CD4-positive, alpha-beta T cell treated with Interleukin-2 at 100 ng/mL for 4 hours (primary cell): ENCODE measurements around the gene ARHGEF12.

Experiments
- DNase-seq: peaks from one replicate; pipeline ENCODE4 v3.0.0-alpha.2; 2020; ENCODE audit warnings: low spot score

ARHGEF12 gene

DNA sequence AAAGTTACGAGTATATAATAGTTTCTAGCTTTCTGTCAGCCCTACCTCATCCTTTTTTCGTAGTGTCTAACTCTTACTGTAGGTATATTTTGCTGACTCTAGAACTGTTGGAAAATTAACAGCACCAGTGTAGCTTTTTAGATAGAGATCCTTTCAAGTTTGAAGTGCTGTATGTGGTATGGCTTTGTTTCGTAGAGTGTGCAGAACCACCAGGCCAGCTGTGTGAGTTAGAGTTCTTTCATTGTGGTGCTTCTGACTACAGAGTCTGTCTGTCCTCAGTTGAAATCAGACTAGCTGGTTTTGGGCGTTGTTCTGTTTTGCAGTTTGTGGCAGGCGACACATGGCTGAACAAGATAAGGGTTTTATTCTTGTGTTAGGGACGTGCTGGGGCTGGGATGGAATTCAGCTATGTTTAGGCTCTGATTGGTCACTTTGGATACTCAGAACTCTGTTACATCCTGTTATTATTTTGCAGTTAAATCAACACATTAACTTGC, 3.2 kb downstream of the ARHGEF12 start:
- DNase-seq: peak; percentile 5

DNA sequence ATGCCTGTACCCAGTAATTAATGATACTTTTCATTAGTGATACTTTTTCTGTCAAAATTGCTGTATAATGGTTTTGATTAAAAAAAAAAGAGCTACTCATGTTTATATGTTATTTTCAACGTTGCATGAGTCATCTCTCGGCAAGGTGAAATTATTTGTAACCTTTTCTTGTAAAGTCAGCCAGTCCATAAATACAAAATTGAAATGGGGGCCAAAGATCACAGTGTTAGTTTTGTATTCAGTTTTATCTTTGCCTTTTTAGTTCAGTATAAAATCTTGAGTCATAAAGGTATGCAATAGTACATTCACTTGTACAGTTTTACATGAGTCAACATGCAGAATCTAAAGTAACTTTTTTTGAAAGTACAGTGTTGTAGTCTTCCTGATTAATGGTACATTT, 4.3 kb downstream of the ARHGEF12 start:
- no peak for DNase-seq

DNA sequence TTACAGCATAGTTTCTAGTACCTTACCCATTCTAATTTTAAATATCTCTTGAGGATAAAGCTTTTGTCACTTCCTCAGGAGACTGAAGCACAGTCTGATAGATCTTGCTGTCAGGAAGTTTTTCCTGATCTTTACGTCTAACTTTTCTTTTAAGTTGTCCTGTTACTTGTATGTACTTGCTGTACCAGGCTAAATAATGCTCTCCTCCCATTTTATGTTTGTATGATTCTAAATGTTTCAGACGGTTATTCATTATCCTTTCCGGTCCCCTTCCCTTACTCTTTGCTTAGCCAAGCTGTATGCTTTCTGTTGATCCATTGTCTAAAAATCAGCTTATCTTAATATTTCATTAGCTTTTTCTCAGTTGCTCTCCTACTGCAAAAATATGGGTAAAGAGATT, 6.0 kb downstream of the ARHGEF12 start:
- DNase-seq: no peak

DNA sequence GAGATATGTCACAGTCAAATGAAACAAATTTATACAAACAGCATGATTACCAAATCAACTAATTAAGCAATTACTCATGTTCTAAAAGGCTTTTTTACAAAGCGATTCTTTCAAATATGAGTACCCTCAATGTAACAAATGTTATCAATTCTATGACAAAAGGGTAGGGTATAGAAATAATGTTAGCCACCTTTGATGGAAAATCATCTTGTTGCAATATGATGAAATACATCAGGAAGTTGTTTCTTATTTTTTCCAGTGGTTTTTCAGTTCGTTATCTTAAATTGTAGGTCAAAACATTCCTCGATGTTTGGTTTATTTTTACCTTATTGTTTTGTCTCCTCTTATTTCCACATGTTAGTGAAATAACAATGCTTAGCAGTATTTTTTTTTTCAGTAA, 6.5 kb downstream of the ARHGEF12 start:
- no peak for DNase-seq

DNA sequence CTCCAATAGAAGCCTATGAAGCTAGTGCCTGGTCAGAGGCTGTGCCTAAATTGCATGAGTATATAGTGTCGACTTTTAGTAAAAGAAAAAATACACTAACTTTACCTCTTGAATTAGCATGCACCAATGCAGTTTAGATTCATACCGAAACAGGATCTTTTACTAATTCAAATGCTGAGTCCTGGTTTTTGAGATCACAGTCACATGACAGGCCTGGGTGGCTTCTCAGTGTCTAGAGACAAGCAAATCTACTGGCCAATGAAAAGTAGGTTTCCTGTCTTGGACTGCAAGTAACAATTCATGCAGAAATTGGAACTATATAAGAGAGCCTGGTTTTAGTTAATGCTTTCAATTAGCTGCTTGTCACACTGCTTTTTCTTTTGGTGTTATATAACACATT, 7.2 kb downstream of the ARHGEF12 start:
- DNase-seq: no peak

DNA sequence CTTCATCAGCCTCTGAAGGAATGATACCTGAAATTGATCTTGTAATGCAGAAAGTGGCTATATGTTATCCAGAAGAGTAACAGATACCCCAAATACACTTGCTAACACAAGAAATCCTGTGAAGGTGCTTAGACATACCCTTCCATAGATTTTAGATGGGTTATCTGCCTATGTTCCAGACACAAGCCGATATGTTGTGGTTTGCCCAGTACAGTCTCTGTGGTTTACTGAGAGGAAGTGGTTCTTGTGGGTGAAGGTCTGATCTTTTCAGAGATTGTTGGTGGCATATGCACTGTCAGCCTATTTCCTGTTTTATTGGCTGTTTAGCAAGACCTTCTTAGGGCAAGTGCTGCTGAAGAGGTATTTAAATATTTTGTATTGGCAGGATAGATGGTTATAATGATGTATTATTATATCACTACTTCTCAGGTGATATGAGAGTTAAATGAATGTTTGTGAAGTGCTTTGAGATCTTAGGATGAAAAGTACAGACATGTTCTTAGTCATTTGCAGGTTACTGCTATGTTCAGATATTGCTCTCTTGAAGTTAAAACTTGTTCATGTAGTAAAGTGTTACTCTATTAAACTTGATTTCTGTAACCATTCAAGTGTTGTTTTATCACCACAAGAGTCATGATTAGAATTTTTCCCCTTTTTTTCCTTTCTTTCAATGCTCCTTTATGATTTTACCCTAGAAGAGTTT, 8.2 kb downstream of the ARHGEF12 start:
- peak; percentile 76 for DNase-seq

DNA sequence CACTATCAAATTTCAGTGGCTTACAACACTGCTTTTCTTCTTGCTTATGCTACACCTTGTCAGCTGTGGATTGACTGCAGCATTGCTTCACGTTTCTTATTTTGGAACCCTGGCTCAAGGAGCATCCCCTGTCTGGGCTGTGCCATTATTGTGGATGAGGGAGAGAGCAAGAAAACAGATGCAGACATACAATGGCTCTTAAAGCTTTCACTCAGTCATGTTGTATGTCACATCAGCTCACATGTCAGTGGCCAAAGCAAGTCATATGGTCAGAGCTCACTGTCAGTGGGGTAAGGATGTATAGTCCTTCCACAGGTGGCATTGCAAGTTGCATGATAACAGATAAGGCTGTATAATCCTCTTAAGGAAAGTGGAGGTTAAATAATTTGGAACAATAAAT, 10.0 kb downstream of the ARHGEF12 start:
- DNase-seq: no peak

DNA sequence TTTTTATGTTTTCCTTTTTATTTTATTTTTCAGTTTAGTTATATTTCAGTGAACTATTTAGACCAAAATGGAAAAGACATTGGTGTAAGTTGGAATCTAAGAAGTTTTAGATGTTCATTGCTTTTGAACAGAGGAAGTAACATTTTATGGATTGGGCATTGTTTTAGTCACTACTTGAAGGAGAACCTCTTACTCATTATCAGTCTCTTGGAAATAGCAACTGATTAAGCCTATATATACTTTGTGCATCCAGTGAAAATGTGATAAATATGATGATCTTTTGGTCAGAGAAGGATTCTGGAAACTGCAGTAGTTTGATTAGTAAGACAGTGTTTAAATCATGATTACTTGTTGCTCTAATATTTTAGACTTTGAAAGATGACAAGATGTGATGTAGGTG, 14.4 kb downstream of the ARHGEF12 start:
- no peak for DNase-seq

DNA sequence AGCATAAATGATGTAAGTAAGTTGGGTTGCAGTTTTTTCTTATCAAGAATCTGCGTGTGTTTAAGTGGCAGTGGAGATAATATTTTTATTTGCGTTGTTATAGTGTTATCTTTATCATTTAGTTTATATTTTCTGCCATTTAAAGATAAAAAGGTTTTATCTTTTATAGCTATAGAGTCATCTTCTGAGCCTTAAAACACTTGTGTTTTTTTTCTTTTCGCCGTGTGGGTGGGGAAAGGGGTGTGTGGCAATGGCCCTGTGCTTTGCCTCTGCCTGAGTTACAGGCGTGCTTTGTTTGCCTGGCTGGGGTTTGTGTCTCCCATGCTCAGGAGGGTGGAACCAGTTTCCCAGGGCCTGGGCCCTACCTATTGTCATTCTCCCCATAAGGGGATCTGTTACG, 16.2 kb downstream of the ARHGEF12 start:
- no peak for DNase-seq

DNA sequence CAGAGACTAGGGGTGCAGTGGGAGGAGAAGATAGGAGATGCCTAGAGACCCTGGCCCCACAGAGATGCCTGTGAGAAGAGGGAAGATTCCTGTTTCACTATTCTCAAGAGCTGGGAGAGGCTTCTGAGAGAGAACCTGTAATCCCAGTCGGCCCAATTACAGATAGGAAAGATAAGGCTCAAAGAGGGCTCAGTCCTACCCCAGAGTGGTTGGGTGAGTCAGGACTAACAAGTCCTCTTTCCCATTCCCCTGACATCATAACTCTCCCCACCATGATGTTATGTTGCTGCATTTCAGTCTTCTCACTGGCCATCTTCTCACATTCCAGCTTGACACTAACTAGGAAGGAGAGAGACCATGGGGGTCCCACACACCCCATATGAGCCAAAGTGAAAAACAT, 17.9 kb downstream of the ARHGEF12 start:
- DNase-seq: no peak

DNA sequence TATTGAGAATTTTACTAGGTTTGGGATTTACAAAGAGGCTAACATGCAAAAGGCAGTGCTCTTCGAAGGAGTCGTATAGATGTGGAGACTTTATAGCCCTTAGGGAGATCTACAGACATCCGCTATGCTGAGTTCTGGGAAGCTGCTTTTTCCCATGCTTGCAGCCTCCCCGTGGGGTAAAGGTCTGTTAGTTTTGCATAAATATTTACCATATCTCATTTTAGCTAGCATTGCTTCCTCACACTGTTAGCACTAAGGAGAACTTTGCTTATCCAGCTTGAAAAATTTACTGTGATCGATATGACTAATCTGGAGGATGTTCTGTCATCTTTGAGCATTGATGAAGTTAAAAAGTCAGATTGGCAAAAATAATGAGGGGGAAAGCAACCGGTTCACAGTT, 18.6 kb downstream of the ARHGEF12 start:
- DNase-seq: no peak

DNA sequence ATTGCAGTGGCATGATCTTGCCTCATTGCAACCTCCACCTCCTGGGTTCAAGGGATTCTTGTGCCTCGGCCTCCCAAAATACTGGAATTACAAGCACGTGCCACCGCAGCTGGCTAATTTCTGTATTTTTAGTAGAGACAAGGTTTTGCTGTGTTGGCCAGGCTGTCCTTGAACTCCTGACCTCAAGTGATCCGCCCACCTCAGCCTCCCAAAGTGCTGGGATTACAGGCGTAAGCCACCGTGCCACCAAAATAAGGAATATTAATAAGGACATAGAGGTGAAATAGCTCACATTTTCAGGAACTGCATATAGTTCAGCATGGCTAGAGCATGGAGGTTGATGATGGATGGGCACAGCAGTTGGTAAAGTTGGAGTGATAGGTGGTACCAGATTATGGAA, 21.4 kb downstream of the ARHGEF12 start:
- no peak for DNase-seq

DNA sequence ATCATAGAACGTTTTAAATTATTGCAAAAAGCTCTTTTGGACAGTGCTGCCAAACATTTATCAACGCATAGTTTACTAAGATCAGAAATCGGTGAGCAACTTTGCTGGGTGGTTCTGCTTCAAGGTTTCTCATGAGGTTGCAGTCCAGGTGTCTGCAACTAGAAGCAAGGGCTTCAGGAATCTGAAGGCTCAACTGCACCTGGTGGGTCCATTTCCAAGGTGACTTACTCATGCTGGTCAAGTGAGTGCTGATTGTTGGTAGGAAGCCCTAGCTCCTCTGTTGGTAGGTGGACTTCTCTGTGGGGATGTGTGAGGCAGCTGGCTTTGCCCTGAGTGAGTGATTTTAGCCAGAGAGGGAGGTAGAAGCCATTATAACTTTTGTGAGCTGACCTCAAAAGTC, 22.5 kb downstream of the ARHGEF12 start:
- no peak for DNase-seq

DNA sequence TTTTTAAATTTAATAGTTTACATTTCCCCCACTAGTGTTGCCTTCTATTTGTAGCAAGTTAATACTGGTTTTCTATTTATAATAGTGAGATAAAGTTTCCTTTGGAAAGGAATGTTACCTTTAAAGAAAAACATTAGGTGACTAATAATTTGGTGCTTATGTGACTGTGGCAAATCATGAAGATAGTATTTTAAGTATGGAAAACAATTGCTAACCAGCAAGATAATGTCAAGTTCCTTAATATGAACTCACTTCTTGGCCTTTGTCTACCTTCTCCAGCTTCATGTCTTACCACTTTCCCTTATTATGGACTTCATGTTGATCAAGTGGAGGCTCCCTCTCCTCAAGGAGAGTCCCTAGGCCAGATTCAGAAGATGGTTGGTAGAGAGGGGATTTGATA, 27.2 kb downstream of the ARHGEF12 start:
- DNase-seq: no peak

DNA sequence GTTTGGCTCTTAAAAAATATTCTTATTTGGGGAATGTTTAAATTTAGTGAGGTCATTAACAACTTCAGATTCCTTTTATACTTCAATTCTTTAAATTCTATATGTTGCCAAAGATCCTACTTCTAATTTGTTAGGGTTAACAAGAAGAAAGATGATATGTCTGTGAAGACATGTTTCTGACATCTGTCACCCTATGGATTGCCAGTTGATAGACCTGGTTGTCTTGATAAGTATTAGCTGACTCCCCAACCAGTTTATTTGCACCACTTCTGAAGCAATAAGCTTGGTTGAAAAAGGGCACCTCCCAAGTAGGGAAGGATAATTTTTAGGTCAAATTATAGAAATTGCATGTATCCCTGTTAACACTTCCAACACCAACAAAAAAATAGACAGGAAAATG, 29.3 kb downstream of the ARHGEF12 start:
- no peak for DNase-seq

DNA sequence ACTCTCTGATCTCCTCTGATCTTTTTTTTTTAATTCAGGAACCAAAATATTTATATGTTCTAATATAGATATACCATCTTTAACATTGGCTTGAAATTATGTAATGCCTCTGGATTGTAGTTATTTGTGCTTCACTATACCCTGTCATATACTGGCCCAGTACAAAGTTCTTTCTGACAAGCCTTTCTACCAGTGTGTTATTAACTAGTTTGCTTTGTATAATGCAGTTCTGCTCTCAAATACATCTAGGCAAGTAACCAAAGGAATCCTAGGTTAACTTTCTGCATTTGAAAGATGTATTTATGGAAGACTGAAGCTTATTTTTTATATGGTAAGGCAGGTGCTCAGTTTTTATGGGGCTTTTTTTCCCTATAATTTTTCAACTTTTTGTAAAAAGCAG, 36.1 kb downstream of the ARHGEF12 start:
- DNase-seq: no peak

DNA sequence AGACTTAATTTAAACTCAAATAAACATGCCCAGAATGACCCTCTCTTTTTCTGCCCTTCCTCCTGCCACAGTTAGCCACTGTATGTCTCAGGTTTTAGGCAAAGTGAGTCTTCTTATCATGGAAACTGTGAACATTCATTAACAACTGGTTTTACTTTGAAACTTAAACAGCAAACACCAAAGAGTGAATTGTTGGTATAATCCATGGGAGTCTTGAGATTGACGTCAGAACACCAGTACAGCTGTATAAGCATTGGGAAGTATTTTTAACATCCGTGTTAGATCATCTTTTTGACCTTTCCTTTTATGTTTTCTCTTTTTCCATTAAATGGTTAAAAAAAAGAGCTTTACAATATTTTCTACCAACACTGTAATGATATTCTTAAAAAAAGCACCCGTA, 38.9 kb downstream of the ARHGEF12 start:
- no peak for DNase-seq

DNA sequence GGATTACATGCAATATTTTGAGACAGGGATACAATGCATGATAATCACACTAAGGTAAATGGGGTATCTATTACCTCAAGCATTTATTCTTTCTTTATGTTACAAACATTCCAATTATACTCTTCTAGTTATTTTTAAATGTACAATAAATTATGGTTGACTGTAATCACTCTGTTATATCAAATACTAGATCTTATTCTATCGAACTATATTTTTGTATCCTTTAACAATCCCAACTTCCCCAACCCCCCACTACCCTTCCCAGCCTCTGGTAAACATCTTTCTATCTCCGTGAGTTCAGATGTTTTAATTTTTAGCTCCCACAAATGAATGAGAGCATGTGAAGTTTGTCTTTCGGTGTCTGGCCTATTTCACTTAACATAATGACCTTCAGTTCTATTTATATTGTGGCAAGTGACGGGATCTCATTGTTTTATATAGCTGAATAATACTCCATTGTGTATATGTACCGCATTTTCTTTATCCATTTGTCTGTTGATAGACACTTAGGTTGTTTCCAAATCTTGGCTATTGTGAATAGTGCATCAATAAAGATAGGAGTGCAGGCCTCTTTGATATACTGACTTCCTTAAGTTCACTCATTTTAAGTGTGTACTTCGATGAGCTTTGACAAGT, 40.5 kb downstream of the ARHGEF12 start:
- DNase-seq: no peak

DNA sequence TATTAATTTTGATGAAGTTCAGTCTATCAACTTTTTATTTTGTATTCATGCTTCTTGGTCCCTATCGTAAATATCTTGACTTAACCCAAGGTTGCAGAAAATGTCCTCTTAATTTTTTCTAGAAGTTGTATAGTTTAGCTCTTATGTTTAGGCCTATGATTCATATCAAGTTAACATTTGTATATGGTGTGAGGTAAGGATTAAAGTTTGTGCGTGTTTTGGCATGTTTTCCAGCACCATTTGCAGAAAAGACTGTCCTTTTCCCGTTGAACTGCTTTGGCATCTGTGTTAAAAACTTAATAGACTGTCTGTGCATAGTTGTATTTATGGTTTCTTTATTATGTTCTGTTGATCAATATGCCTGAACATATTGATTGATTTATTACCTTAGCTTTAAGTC, 42.3 kb downstream of the ARHGEF12 start:
- no peak for DNase-seq

DNA sequence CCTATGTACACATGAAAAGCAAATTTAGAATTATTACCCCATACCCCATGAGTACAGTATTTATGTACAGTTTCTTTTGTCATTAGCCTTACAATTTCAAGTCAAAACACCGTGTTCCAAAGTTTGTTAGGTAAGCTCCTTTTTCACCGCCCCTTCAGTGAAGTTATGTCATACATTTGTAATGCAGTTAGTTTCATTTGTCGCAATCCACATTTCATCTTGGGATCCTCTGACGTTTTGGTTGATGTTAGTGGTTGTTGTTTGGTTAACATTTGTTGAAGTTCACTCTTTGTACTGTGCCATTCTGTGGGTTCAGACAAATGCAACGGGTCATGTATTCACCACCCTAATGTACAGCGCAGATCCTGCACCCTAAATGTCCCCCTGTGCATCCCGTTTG, 45.2 kb downstream of the ARHGEF12 start:
- DNase-seq: no peak

DNA sequence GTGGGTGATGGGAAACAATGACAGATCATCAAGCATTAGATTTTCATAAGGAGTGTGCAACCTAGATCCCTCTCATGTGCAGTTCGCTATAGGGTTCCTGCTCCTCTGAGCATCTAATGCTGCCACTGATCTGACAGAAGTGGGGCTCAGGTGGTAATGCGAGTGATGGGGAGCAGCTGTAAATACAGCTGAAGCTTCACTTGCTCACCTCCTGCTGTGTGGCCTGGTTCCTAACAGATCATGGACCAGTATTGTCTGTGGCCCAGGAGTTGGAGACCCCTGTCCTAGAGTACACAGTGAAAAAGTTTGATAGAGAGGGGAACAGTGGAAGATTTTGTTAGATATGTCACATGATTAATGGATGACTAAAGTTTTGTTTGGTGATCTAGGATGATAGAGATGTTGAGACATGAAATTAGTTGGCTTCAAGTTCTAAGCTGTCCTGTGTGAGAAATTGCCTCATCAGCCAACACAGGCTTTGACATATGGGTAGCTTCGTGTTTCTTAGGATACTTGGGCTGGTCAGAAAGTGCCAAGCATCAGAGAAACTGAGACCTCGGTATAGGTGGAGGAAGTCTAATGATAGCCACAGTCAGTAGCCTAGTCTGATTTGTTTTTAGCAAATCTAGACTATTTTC, 47.4 kb downstream of the ARHGEF12 start:
- DNase-seq: no peak

DNA sequence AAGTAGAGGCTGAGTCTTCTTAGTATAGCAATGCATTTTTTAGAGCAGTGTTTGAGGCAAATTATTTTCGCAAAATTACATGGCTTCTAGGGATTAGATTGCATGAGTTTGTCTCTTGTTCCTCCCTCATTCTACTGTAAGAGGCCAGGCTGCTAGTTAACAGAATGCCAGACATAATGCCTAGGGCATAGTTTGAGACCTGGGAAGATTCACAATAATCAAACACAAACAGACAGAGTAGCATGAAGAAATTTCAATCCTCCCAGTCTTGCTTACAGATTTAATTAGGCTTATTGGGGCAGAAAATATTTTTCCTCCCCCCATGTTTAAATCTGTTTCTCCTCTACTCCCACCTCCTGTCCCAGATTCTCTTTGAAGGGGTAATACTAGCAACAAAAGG, 48.3 kb downstream of the ARHGEF12 start:
- DNase-seq: no peak

DNA sequence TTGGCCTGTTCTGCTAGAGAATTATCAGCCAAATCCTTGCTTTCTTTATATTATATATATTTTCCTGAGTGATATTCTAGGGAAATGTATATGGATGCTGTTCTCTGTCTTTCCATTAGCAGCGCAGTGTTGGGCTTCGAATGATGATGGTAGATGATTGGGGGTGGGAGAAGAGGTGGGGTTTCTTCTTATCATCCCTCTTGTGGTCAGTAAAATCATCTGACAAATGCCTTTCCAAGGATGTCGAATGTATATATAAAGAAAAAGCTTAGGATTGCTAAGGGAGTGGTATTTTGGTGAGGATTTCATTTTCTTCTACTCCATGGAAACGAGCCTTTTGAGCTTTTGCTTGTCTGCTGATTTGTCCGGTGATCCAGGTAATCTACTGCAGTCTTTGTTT, 48.9 kb downstream of the ARHGEF12 start:
- DNase-seq: no peak

DNA sequence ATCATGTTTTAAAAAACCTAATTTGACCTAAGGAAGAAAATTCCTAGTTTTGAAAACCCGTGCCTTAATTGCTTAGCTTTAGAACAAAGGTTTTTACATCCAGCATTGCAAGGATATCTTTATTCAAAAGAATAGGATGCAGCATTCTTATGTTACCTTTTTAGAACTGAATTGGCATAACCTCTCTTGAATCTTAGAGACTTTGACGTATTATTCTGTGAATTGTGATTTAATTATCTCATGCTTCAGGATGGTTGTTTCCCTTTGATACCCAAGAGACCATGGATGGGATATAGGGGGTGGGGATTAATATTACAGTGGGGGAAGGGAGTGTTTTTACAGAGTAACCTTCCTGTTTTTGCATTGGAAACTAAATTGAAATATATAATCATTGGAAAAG, 49.4 kb downstream of the ARHGEF12 start:
- no peak for DNase-seq
